HEK293 (cell line): ENCODE results near the gene TUBB2B.
A peak's percentile ranks its signal among the peaks of the same experiment; 100 is the strongest.

Experiments
- AEBP2 ChIP-seq: fragments of 450-650 bp; formaldehyde crosslinking; IDR thresholded peaks from 2 replicates; pipeline ENCODE4 v1.5.1; 2016; ENCODE audit warnings: missing biosample characterization, missing genetic modification characterization, borderline replicate concordance
- CTCF ChIP-seq: fragments of 450-650 bp; formaldehyde crosslinking; IDR thresholded peaks from 2 replicates; pipeline ENCODE4 v1.5.1; 2016; ENCODE audit warnings: missing biosample characterization, missing genetic modification characterization
- KLF1 ChIP-seq: fragments of 450-650 bp; formaldehyde crosslinking; IDR thresholded peaks from 2 replicates; pipeline ENCODE4 v1.5.1; 2016; ENCODE audit warnings: missing biosample characterization, missing genetic modification characterization
- KLF8 ChIP-seq: fragments of 450-650 bp; formaldehyde crosslinking; IDR thresholded peaks from 2 replicates; pipeline ENCODE4 v1.5.1; 2016; ENCODE audit warnings: missing biosample characterization, missing genetic modification characterization
- PRDM10 ChIP-seq: fragments of 450-650 bp; formaldehyde crosslinking; IDR thresholded peaks from 2 replicates; pipeline ENCODE4 v1.5.1; 2016; ENCODE audit warnings: missing biosample characterization, missing genetic modification characterization
- SCRT2 ChIP-seq: fragments of 450-650 bp; formaldehyde crosslinking; IDR thresholded peaks from 2 replicates; pipeline ENCODE4 v1.5.1; 2016; ENCODE audit warnings: missing biosample characterization, missing genetic modification characterization
- SP7 ChIP-seq: fragments of 450-650 bp; formaldehyde crosslinking; IDR thresholded peaks from 2 replicates; pipeline ENCODE4 v1.5.1; 2016; ENCODE audit warnings: missing biosample characterization, missing genetic modification characterization
- ZBTB6 ChIP-seq: fragments of 450-650 bp; formaldehyde crosslinking; IDR thresholded peaks from 2 replicates; pipeline ENCODE4 v1.5.1; 2017; ENCODE audit warnings: missing biosample characterization, missing genetic modification characterization
- ZEB2 ChIP-seq: fragments of 450-650 bp; formaldehyde crosslinking; IDR thresholded peaks from 2 replicates; pipeline ENCODE4 v1.5.1; 2016; ENCODE audit warnings: missing biosample characterization, missing genetic modification characterization
- ZNF148 ChIP-seq: fragments of 450-650 bp; formaldehyde crosslinking; IDR thresholded peaks from 2 replicates; pipeline ENCODE4 v1.5.0; 2017; ENCODE audit warnings: missing biosample characterization, missing genetic modification characterization, borderline replicate concordance
- ZNF157 ChIP-seq: fragments of 450-650 bp; formaldehyde crosslinking; IDR thresholded peaks from 2 replicates; pipeline ENCODE4 v1.5.1; 2016; ENCODE audit warnings: missing biosample characterization, missing genetic modification characterization
- ZNF169 ChIP-seq: fragments of 450-650 bp; formaldehyde crosslinking; IDR thresholded peaks from 2 replicates; pipeline ENCODE4 v1.5.1; 2016; ENCODE audit warnings: missing biosample characterization, missing genetic modification characterization
- ZNF174 ChIP-seq: fragments of 450-650 bp; formaldehyde crosslinking; IDR thresholded peaks from 2 replicates; pipeline ENCODE4 v1.5.0; 2017; ENCODE audit warnings: missing biosample characterization, mild to moderate bottlenecking, missing genetic modification characterization
- ZNF211 ChIP-seq: fragments of 450-650 bp; formaldehyde crosslinking; IDR thresholded peaks from 2 replicates; pipeline ENCODE4 v1.5.1; 2016; ENCODE audit warnings: low read depth, missing biosample characterization, missing genetic modification characterization
- ZNF341 ChIP-seq: fragments of 450-650 bp; formaldehyde crosslinking; IDR thresholded peaks from 2 replicates; pipeline ENCODE4; 2016; ENCODE audit warnings: low read depth, missing biosample characterization, missing genetic modification characterization
- ZNF362 ChIP-seq: fragments of 450-650 bp; formaldehyde crosslinking; IDR thresholded peaks from 2 replicates; pipeline ENCODE4 v1.5.1; 2016; ENCODE audit warnings: missing biosample characterization, missing genetic modification characterization
- ZNF513 ChIP-seq: fragments of 450-650 bp; IDR thresholded peaks from 2 replicates; pipeline ENCODE4 v1.5.1; 2018; ENCODE audit warnings: missing biosample characterization, missing genetic modification characterization
- ZNF558 ChIP-seq: fragments of 450-650 bp; formaldehyde crosslinking; IDR thresholded peaks from 2 replicates; pipeline ENCODE4 v1.5.1; 2016; ENCODE audit warnings: missing biosample characterization, missing genetic modification characterization
- ZNF610 ChIP-seq: fragments of 450-650 bp; formaldehyde crosslinking; IDR thresholded peaks from 2 replicates; pipeline ENCODE4 v1.5.1; 2016; ENCODE audit warnings: missing biosample characterization, missing genetic modification characterization, borderline replicate concordance
- ZNF639 ChIP-seq: fragments of 450-650 bp; formaldehyde crosslinking; IDR thresholded peaks from 2 replicates; pipeline ENCODE4 v1.5.1; 2016; ENCODE audit warnings: missing biosample characterization, missing genetic modification characterization
- ZNF645 ChIP-seq: fragments of 450-650 bp; formaldehyde crosslinking; IDR thresholded peaks from 2 replicates; pipeline ENCODE4; 2016; ENCODE audit warnings: missing biosample characterization, missing genetic modification characterization
- ZNF658 ChIP-seq: fragments of 450-650 bp; formaldehyde crosslinking; IDR thresholded peaks from 2 replicates; pipeline ENCODE4; 2016; ENCODE audit warnings: missing biosample characterization, missing genetic modification characterization

TUBB2B gene

GRCh38 chr6:3176562-3177355, 50.7 kb downstream of the TUBB2B start (continued):
- TF ChIP-seq PRDM10 (peak; percentile 32; the same call in 1 of the 2 replicates), KLF8 (tag by site-specific recombination) (peak; percentile 56), ZNF157 (tag by site-specific recombination) (no peak), ZNF174 (tag by site-specific recombination) (no peak), SCRT2 (no peak), ZNF148 (tag by site-specific recombination) (no peak), ZNF169 (tag by site-specific recombination) (no peak), ZNF362 (tag by site-specific recombination) (no peak), SP7 (tag by site-specific recombination) (peak; percentile 75), ZNF639 (peak; percentile 54; the same call in 1 of the 2 replicates), ZNF610 (no peak), KLF1 (no peak), AEBP2 (tag by site-specific recombination) (no peak), ZNF645 (tag by site-specific recombination) (no peak), ZEB2 (peak; percentile 77), ZNF513 (tag by site-specific recombination) (no peak), ZBTB6 (tag by site-specific recombination) (no peak), ZNF211 (tag by site-specific recombination) (no peak), ZNF341 (tag by site-specific recombination) (no peak), ZNF558 (tag by site-specific recombination) (no peak), CTCF (tag by site-specific recombination) (no peak), ZNF658 (tag by site-specific recombination) (no peak)
